ENCODE data around the gene APH1A. TPM values are rescaled to one million over a fixed set of nuclear protein-coding genes. Genes with fewer than 3 reads are reported as not detected.
A peak's percentile ranks its signal among the peaks of the same experiment; 100 is the strongest.

The APH1A gene
- total RNA-seq, 4 donors from 2014 or later, result 90.1 to 101 (median 95.2) TPM

GRCh38 chr1:150281758-150282557 lies 13.1 kb upstream of the APH1A start, which contains the start of gene CIART:
Gene CIART, plus strand, starts transcription at chr1:150282554. Its CDS starts 714 bp downstream, at chr1:150283268.
- ATAC-seq (ENCODE audit: low FRiP score), result peak; percentile 97
- DNase-seq (ENCODE audit: low spot score), result peak; percentile 90
- TF ChIP-seq, protein P1, sequence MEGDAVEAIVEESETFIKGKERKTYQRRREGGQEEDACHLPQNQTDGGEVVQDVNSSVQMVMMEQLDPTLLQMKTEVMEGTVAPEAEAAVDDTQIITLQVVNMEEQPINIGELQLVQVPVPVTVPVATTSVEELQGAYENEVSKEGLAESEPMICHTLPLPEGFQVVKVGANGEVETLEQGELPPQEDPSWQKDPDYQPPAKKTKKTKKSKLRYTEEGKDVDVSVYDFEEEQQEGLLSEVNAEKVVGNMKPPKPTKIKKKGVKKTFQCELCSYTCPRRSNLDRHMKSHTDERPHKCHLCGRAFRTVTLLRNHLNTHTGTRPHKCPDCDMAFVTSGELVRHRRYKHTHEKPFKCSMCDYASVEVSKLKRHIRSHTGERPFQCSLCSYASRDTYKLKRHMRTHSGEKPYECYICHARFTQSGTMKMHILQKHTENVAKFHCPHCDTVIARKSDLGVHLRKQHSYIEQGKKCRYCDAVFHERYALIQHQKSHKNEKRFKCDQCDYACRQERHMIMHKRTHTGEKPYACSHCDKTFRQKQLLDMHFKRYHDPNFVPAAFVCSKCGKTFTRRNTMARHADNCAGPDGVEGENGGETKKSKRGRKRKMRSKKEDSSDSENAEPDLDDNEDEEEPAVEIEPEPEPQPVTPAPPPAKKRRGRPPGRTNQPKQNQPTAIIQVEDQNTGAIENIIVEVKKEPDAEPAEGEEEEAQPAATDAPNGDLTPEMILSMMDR (IDR thresholded peaks at IDR 0.05), result no peak

DNA sequence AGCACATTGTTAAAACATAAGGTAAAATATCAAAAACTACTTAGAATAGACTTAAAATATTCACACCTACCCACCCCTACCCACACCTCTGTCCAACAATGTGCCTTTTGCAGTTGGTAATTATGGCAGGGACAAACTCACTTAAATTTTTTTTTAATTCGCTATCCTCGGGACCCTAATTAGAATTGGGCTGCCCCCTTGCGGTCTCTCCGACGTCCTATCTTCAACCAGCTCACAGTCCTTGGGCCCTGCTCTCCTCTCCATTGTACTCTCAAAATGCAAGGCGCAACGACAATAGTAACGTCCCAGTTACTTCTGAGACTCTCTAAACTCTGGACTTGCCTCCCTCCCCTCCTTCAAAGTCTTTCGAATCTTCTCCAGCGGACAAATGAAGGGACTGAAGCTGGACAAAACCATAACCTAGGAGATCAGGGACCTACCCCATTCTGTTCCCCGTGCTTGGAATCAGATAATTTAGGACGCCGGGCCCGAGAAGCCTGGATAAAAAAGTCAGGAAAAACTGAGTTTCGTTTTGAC lies 12.5 kb upstream of the APH1A start:
- ATAC-seq (ENCODE audit: low FRiP score), result peak; percentile 58
- TF ChIP-seq, protein P1 (IDR thresholded peaks at IDR 0.05), result peak in 1 of 3 donors; percentile 26
- peak; percentile 63 for DNase-seq (ENCODE audit: low spot score)

DNA sequence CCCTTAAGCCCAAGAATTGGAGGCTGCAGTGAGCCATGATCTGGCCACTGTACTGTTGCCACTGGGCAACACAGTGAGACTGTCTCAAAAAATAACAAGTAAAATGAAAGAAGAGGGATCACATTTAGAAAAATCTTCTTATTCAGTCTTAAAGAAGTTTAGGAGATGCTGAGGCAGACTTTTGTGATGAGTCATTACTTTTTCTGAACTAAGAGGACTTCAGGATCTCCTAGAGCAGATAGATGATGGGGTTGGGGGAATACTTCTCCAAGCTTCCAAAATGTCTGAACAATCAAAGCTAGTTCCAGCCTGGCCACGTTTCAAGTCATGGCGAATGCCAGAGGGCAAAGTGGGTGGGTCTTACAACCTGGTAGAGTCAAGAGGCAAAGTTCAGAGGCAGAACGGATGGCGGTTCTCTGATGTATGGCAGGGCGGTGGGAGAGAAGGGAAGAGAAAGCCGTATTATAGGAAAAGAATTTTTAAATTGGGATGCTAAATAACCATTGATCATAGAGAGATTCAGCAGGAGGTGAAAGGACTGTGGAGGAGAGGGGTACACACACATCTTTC lies 11.4 kb upstream of the APH1A start:
- ATAC-seq (ENCODE audit: low FRiP score), result no peak
- no peak for DNase-seq (ENCODE audit: low spot score)
- TF ChIP-seq, protein P1 (IDR thresholded peaks at IDR 0.05), result no peak

GRCh38 chr1:150273311-150273710 lies 4.5 kb upstream of the APH1A start:
- TF ChIP-seq, protein P1 (IDR thresholded peaks at IDR 0.05), result no peak
- no peak for ATAC-seq (ENCODE audit: low FRiP score)
- DNase-seq (ENCODE audit: low spot score), result no peak

- TF ChIP-seq, protein P1 (IDR thresholded peaks at IDR 0.05), result no peak
- no peak for DNase-seq (ENCODE audit: low spot score)
- no peak for ATAC-seq (ENCODE audit: low FRiP score)
These were observed 2.6 kb upstream of the APH1A start for GRCh38 chr1:150271291-150271959.

DNA sequence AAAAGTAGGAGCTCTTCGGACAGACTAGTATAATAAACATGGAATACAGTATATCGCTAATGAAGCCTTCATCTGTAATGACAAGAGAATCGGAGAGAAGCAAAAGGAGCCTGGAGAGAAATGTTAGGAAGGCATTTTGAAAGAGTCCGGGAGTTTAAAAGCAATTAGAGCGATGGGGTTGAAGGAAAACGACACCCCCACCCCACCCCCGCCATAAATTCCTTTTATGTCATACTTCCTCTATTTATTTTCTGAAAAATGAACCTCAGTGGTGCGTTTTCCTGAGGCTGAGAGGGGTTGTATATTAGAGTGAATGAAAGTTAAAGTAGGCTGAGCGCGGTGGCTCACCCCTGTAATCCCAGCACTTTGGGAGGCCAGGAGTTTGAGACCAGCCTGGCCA lies 635 bp upstream of the APH1A start:
- ATAC-seq (ENCODE audit: low FRiP score) (no peak), DNase-seq (ENCODE audit: low spot score) (no peak)
- TF ChIP-seq, protein P1 (IDR thresholded peaks at IDR 0.05), result no peak

Data from omental fat pad (tissue), 4 donors.